Neural crest cell (in vitro differentiated cells): Measurements from ENCODE around the gene ADAM23. TPM values are rescaled to one million over a fixed set of nuclear protein-coding genes. Genes with fewer than 3 reads are reported as not detected.

Experiments used
- DNase-seq: peaks from one replicate; pipeline ENCODE4 v3.0.0; 2021; ENCODE audit warnings: low read depth, mixed read lengths, low spot score
- H3K27ac Mint-ChIP-seq: one replicate; pipeline ENCODE4 v1.8.0; 2021; ENCODE audit warnings: mild to moderate bottlenecking, mixed read lengths; ENCODE audit not compliant: unreplicated experiment
- H3K27me3 Mint-ChIP-seq: 2 replicates; pipeline ENCODE4 v1.8.0; 2021; ENCODE audit warnings: low read depth, mild to moderate bottlenecking, mixed read lengths
- H3K36me3 Mint-ChIP-seq: 2 replicates; pipeline ENCODE4 v1.8.0; 2021; ENCODE audit warnings: low read depth, mild to moderate bottlenecking, mixed read lengths
- H3K4me1 Mint-ChIP-seq: 2 replicates; pipeline ENCODE4 v1.8.0; 2021; ENCODE audit warnings: mixed read lengths
- H3K4me3 Mint-ChIP-seq: one replicate; pipeline ENCODE4 v1.8.0; 2021; ENCODE audit warnings: mild to moderate bottlenecking, mixed read lengths
- H3K9me3 Mint-ChIP-seq: 2 replicates; pipeline ENCODE4 v1.8.0; 2021; ENCODE audit warnings: mixed read lengths
- CTCF ChIP-seq: fragments of 200-600 bp; sonication (generic); conservative IDR thresholded peaks from 2 replicates; pipeline ENCODE4 v1.5.0; 2021; ENCODE audit warnings: antibody characterized with exemption, mild to moderate bottlenecking
- total RNA-seq: library from RNA; stranded (reverse); gene quantifications from 2 replicates; pipeline ENCODE4 v1.2.1, GENCODE V29; 2021

The ADAM23 gene
- total RNA-seq, 1 donor from 2014 or later: 31.2 TPM

- H3K4me3 Mint-ChIP-seq: no peak overlapping the region
- no peaks in the 10 kb centered on the region for H3K27me3 Mint-ChIP-seq
- peaks cover 15% of the 10 kb centered on the region for H3K36me3 Mint-ChIP-seq
- TF ChIP-seq CTCF: no peak
- no peaks in the 10 kb centered on the region for H3K4me1 Mint-ChIP-seq
- H3K27ac Mint-ChIP-seq: no peak overlapping the region
- H3K9me3 Mint-ChIP-seq: peaks cover 5% of the 10 kb centered on the region
- no peak for DNase-seq
Observed at GRCh38 chr2:206481056-206481455, 37.7 kb downstream of the ADAM23 start.

- peaks cover 5% of the 10 kb centered on the region for H3K9me3 Mint-ChIP-seq
- H3K27ac Mint-ChIP-seq: no peak overlapping the region
- no peak for DNase-seq
- H3K27me3 Mint-ChIP-seq: no peaks in the 10 kb centered on the region
- TF ChIP-seq CTCF: no peak
- no peaks in the 10 kb centered on the region for H3K4me1 Mint-ChIP-seq
- peaks cover 15% of the 10 kb centered on the region for H3K36me3 Mint-ChIP-seq
- no peak overlapping the region for H3K4me3 Mint-ChIP-seq
Observed at GRCh38 chr2:206482123-206482522, 38.8 kb downstream of the ADAM23 start.

GRCh38 chr2:206482633-206483032 is 39.3 kb downstream of the ADAM23 start:
- Mint-ChIP-seq H3K36me3 (peaks cover 15% of the 10 kb centered on the region), H3K27me3 (no peaks in the 10 kb centered on the region), H3K27ac (no peak overlapping the region), H3K9me3 (peaks cover 5% of the 10 kb centered on the region), H3K4me3 (no peak overlapping the region), H3K4me1 (no peaks in the 10 kb centered on the region)
- DNase-seq: no peak
- no peak for TF ChIP-seq CTCF

GRCh38 chr2:206488053-206488452 is 44.7 kb downstream of the ADAM23 start:
- no peak for DNase-seq
- Mint-ChIP-seq H3K36me3 (peaks cover 33% of the 10 kb centered on the region), H3K9me3 (peaks cover 5% of the 10 kb centered on the region), H3K4me3 (no peak overlapping the region), H3K4me1 (no peaks in the 10 kb centered on the region), H3K27ac (no peak overlapping the region), H3K27me3 (no peaks in the 10 kb centered on the region)
- TF ChIP-seq CTCF: no peak

GRCh38 chr2:206488623-206489022 is 45.3 kb downstream of the ADAM23 start:
- DNase-seq: no peak
- Mint-ChIP-seq H3K9me3 (peaks cover 5% of the 10 kb centered on the region), H3K4me1 (no peaks in the 10 kb centered on the region)

More at GRCh38 chr2:206488623-206489022, 45.3 kb downstream of the ADAM23 start:
- Mint-ChIP-seq H3K27me3 (no peaks in the 10 kb centered on the region), H3K36me3 (peaks cover 33% of the 10 kb centered on the region), H3K4me3 (no peak overlapping the region), H3K27ac (no peak overlapping the region)
- no peak for TF ChIP-seq CTCF
